Measurements from ENCODE around the gene HOXB2.

Gene HOXB2
- 11.6 to 45.0 (median 19.4) reads per million in 3 donors for total RNA-seq

GRCh38 chr17:48545022-48545375 is at the start of gene HOXB2:
TSS of gene HOXB2 (minus strand) at chr17:48545109. CDS start at chr17:48544911, 198 bp downstream.
- Histone ChIP-seq H3K9me3 (ENCODE audit: control insufficient read depth, low read length) (no peaks in the 10 kb centered on the region), H3K4me1 (ENCODE audit: control insufficient read depth, insufficient read depth, low read length, poor library complexity, severe bottlenecking) (peaks cover 28% of the 10 kb centered on the region)

GRCh38 chr17:48593840-48594537 is 49.1 kb upstream of the HOXB2 start:
- Histone ChIP-seq H3K4me1 (ENCODE audit: control insufficient read depth, insufficient read depth, low read length, poor library complexity, severe bottlenecking) (peaks cover 42% of the 10 kb centered on the region), H3K4me3 (ENCODE audit: insufficient read depth, low read depth, low read length, poor library complexity, severe bottlenecking) (peak overlapping the region; percentile 52), H3K27ac (ENCODE audit: insufficient read depth, low read length, poor library complexity, severe bottlenecking) (no peak overlapping the region), H3K27me3 (replicated peaks; ENCODE audit: control insufficient read depth, insufficient read depth, low read length, poor library complexity, severe bottlenecking) (peaks cover 54% of the 10 kb centered on the region), H3K36me3 (ENCODE audit: control insufficient read depth, insufficient read depth, low read length) (no peaks in the 10 kb centered on the region), H3K9me3 (ENCODE audit: control insufficient read depth, low read length) (no peaks in the 10 kb centered on the region)
- peak; percentile 63 to 68 (median 67) for DNase-seq

More at GRCh38 chr17:48545022-48545375, at the start of gene HOXB2:
- no peaks in the 10 kb centered on the region for H3K27me3 ChIP-seq (replicated peaks; ENCODE audit: control insufficient read depth, insufficient read depth, low read length, poor library complexity, severe bottlenecking)
- DNase-seq = no peak
- H3K4me3 ChIP-seq (ENCODE audit: insufficient read depth, low read depth, low read length, poor library complexity, severe bottlenecking) = peak within 1 kb of the TSS; percentile 77
- H3K27ac ChIP-seq (ENCODE audit: insufficient read depth, low read length, poor library complexity, severe bottlenecking) = peak within 1 kb of the TSS; percentile 89
- no peaks in the 10 kb centered on the region for H3K36me3 ChIP-seq (ENCODE audit: control insufficient read depth, insufficient read depth, low read length)

- DNase-seq = no peak
- H3K4me3 ChIP-seq (ENCODE audit: insufficient read depth, low read depth, low read length, poor library complexity, severe bottlenecking) = peak within 1 kb of the TSS; percentile 52
- H3K36me3 ChIP-seq (ENCODE audit: control insufficient read depth, insufficient read depth, low read length) = no peaks in the 10 kb centered on the region
- H3K27me3 ChIP-seq (replicated peaks; ENCODE audit: control insufficient read depth, insufficient read depth, low read length, poor library complexity, severe bottlenecking) = peaks cover 47% of the 10 kb centered on the region
- H3K9me3 ChIP-seq (ENCODE audit: control insufficient read depth, low read length) = no peaks in the 10 kb centered on the region
- H3K4me1 ChIP-seq (ENCODE audit: control insufficient read depth, insufficient read depth, low read length, poor library complexity, severe bottlenecking) = peaks cover 41% of the 10 kb centered on the region
- H3K27ac ChIP-seq (ENCODE audit: insufficient read depth, low read length, poor library complexity, severe bottlenecking) = no peak within 1 kb of the TSS
Measured at GRCh38 chr17:48593126-48593829, 48.4 kb upstream of the HOXB2 start, which contains the start of gene HOXB5. TSS of gene HOXB5 (minus strand) at chr17:48593779. CDS start at chr17:48593682, 97 bp downstream.

GRCh38 chr17:48592577-48592976 is 47.7 kb upstream of the HOXB2 start:
- H3K27ac ChIP-seq (ENCODE audit: insufficient read depth, low read length, poor library complexity, severe bottlenecking) = no peak overlapping the region
- H3K36me3 ChIP-seq (ENCODE audit: control insufficient read depth, insufficient read depth, low read length) = no peaks in the 10 kb centered on the region
- H3K4me1 ChIP-seq (ENCODE audit: control insufficient read depth, insufficient read depth, low read length, poor library complexity, severe bottlenecking) = peaks cover 34% of the 10 kb centered on the region
- no peak for DNase-seq
- H3K4me3 ChIP-seq (ENCODE audit: insufficient read depth, low read depth, low read length, poor library complexity, severe bottlenecking) = peak overlapping the region; percentile 52
- peaks cover 41% of the 10 kb centered on the region for H3K27me3 ChIP-seq (replicated peaks; ENCODE audit: control insufficient read depth, insufficient read depth, low read length, poor library complexity, severe bottlenecking)
- H3K9me3 ChIP-seq (ENCODE audit: control insufficient read depth, low read length) = no peaks in the 10 kb centered on the region

GRCh38 chr17:48592057-48592514 is 47.2 kb upstream of the HOXB2 start:
- peaks cover 36% of the 10 kb centered on the region for H3K27me3 ChIP-seq (replicated peaks; ENCODE audit: control insufficient read depth, insufficient read depth, low read length, poor library complexity, severe bottlenecking)
- H3K9me3 ChIP-seq (ENCODE audit: control insufficient read depth, low read length) = no peaks in the 10 kb centered on the region
- H3K36me3 ChIP-seq (ENCODE audit: control insufficient read depth, insufficient read depth, low read length) = no peaks in the 10 kb centered on the region
- no peak overlapping the region for H3K27ac ChIP-seq (ENCODE audit: insufficient read depth, low read length, poor library complexity, severe bottlenecking)
- no peak for DNase-seq
- no peak overlapping the region for H3K4me3 ChIP-seq (ENCODE audit: insufficient read depth, low read depth, low read length, poor library complexity, severe bottlenecking)
- peaks cover 29% of the 10 kb centered on the region for H3K4me1 ChIP-seq (ENCODE audit: control insufficient read depth, insufficient read depth, low read length, poor library complexity, severe bottlenecking)

- H3K27me3 ChIP-seq (replicated peaks; ENCODE audit: control insufficient read depth, insufficient read depth, low read length, poor library complexity, severe bottlenecking) = peaks cover 30% of the 10 kb centered on the region
- H3K36me3 ChIP-seq (ENCODE audit: control insufficient read depth, insufficient read depth, low read length) = no peaks in the 10 kb centered on the region
- H3K9me3 ChIP-seq (ENCODE audit: control insufficient read depth, low read length) = no peaks in the 10 kb centered on the region
- no peak overlapping the region for H3K27ac ChIP-seq (ENCODE audit: insufficient read depth, low read length, poor library complexity, severe bottlenecking)
- no peak for DNase-seq
- peaks cover 25% of the 10 kb centered on the region for H3K4me1 ChIP-seq (ENCODE audit: control insufficient read depth, insufficient read depth, low read length, poor library complexity, severe bottlenecking)
- no peak overlapping the region for H3K4me3 ChIP-seq (ENCODE audit: insufficient read depth, low read depth, low read length, poor library complexity, severe bottlenecking)
Measured at GRCh38 chr17:48591255-48592056, 46.5 kb upstream of the HOXB2 start.

- H3K4me3 ChIP-seq (ENCODE audit: insufficient read depth, low read depth, low read length, poor library complexity, severe bottlenecking) = no peak overlapping the region
Measured at GRCh38 chr17:48590607-48591161, 45.8 kb upstream of the HOXB2 start.

GRCh38 chr17:48589831-48590606 is 45.1 kb upstream of the HOXB2 start, which contains the start of gene HOXB3:
TSS of gene HOXB3 (minus strand) at chr17:48590241. CDS start at chr17:48552474, 37,767 bp downstream.
- no peak within 1 kb of the TSS for H3K27ac ChIP-seq (ENCODE audit: insufficient read depth, low read length, poor library complexity, severe bottlenecking)
- no peaks in the 10 kb centered on the region for H3K36me3 ChIP-seq (ENCODE audit: control insufficient read depth, insufficient read depth, low read length)
- H3K9me3 ChIP-seq (ENCODE audit: control insufficient read depth, low read length) = no peaks in the 10 kb centered on the region
- H3K27me3 ChIP-seq (replicated peaks; ENCODE audit: control insufficient read depth, insufficient read depth, low read length, poor library complexity, severe bottlenecking) = peaks cover 28% of the 10 kb centered on the region
- H3K4me3 ChIP-seq (ENCODE audit: insufficient read depth, low read depth, low read length, poor library complexity, severe bottlenecking) = no peak within 1 kb of the TSS
- no peak for DNase-seq
- peaks cover 31% of the 10 kb centered on the region for H3K4me1 ChIP-seq (ENCODE audit: control insufficient read depth, insufficient read depth, low read length, poor library complexity, severe bottlenecking)

More at GRCh38 chr17:48590607-48591161, 45.8 kb upstream of the HOXB2 start:
- DNase-seq = no peak
- Histone ChIP-seq H3K27ac (ENCODE audit: insufficient read depth, low read length, poor library complexity, severe bottlenecking) (no peak overlapping the region), H3K27me3 (replicated peaks; ENCODE audit: control insufficient read depth, insufficient read depth, low read length, poor library complexity, severe bottlenecking) (peaks cover 30% of the 10 kb centered on the region), H3K4me1 (ENCODE audit: control insufficient read depth, insufficient read depth, low read length, poor library complexity, severe bottlenecking) (peaks cover 27% of the 10 kb centered on the region), H3K36me3 (ENCODE audit: control insufficient read depth, insufficient read depth, low read length) (no peaks in the 10 kb centered on the region), H3K9me3 (ENCODE audit: control insufficient read depth, low read length) (no peaks in the 10 kb centered on the region)

Measured in effector memory CD4-positive, alpha-beta T cell (primary cell).